COR-L47 (cell line): ENCODE data around the gene NBR1.
"Not testable (repeated sequence)": the region's sequence is repeated elsewhere in the genome, so short reads cannot be mapped to it uniquely, and the experiment has no call there.

ENCODE experiments used
- DNase-seq: peaks from one replicate; lab custom pipeline; 2025; lab: John Stamatoyannopoulos, UW

Gene NBR1, protein sequence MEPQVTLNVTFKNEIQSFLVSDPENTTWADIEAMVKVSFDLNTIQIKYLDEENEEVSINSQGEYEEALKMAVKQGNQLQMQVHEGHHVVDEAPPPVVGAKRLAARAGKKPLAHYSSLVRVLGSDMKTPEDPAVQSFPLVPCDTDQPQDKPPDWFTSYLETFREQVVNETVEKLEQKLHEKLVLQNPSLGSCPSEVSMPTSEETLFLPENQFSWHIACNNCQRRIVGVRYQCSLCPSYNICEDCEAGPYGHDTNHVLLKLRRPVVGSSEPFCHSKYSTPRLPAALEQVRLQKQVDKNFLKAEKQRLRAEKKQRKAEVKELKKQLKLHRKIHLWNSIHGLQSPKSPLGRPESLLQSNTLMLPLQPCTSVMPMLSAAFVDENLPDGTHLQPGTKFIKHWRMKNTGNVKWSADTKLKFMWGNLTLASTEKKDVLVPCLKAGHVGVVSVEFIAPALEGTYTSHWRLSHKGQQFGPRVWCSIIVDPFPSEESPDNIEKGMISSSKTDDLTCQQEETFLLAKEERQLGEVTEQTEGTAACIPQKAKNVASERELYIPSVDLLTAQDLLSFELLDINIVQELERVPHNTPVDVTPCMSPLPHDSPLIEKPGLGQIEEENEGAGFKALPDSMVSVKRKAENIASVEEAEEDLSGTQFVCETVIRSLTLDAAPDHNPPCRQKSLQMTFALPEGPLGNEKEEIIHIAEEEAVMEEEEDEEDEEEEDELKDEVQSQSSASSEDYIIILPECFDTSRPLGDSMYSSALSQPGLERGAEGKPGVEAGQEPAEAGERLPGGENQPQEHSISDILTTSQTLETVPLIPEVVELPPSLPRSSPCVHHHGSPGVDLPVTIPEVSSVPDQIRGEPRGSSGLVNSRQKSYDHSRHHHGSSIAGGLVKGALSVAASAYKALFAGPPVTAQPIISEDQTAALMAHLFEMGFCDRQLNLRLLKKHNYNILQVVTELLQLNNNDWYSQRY

DNA sequence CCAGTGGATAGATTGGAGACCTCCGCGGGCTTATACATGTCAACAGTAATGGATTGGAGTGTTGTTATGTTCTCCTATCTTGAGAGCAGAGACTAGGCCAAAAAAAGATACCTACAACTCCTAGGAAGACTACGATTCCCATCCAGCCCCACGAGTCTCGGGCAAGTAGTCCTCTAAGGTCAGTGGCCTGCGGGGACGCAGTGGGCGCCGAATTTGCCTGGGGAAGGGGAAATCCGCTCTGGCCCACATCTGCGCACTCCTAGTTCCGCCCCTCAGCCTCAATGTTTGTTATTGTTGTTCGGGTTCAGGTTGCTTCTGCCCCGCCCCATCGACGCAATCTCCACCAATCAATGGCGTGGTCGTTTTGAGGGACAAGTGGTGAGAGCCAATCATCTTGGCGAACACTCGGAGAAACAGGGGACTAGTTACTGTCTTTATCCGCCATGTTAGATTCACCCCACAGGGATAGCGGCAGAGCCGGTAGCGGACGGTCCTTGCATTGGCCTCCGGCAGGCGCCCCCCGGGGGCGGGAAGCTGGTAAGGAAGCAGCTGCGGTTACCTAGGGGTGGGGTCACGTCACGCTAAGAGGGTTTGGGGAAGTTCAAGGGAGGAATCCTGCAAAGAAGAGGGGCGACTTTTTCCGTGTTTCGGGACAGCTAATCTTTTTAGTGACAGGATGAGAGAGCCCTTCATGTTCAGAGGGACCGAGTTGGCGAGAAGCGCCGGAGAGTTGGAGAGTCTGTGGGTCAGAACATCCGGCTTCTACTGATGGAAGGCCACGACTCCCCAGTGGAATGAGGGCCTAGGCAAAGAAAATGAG lies at the start of gene NBR1:
NBR1 (plus strand) TSS at position 449 of the 820 bp plus-strand sequence. CDS start 4,586 bp downstream, outside the sequence.
- peak; percentile 97 for DNase-seq

DNA sequence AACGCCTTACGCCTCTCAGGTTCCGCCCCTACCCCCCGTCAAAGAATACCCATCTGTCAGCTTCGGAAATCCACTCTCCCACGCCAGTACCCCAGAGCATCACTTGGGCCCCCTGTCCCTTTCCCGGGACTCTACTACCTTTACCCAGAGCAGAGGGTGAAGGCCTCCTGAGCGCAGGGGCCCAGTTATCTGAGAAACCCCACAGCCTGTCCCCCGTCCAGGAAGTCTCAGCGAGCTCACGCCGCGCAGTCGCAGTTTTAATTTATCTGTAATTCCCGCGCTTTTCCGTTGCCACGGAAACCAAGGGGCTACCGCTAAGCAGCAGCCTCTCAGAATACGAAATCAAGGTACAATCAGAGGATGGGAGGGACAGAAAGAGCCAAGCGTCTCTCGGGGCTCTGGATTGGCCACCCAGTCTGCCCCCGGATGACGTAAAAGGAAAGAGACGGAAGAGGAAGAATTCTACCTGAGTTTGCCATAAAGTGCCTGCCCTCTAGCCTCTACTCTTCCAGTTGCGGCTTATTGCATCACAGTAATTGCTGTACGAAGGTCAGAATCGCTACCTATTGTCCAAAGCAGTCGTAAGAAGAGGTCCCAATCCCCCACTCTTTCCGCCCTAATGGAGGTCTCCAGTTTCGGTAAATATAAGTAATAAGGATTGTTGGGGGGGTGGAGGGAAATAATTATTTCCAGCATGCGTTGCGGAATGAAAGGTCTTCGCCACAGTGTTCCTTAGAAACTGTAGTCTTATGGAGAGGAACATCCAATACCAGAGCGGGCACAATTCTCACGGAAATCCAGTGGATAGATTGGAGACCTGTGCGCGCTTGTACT lies 45.7 kb upstream of the NBR1 start, which contains the start of gene BRCA1:
BRCA1 (minus strand) TSS at position 232 of the 834 bp plus-strand sequence. CDS start 1,268 bp downstream, outside the sequence.
- peak; percentile 98 for DNase-seq

DNA sequence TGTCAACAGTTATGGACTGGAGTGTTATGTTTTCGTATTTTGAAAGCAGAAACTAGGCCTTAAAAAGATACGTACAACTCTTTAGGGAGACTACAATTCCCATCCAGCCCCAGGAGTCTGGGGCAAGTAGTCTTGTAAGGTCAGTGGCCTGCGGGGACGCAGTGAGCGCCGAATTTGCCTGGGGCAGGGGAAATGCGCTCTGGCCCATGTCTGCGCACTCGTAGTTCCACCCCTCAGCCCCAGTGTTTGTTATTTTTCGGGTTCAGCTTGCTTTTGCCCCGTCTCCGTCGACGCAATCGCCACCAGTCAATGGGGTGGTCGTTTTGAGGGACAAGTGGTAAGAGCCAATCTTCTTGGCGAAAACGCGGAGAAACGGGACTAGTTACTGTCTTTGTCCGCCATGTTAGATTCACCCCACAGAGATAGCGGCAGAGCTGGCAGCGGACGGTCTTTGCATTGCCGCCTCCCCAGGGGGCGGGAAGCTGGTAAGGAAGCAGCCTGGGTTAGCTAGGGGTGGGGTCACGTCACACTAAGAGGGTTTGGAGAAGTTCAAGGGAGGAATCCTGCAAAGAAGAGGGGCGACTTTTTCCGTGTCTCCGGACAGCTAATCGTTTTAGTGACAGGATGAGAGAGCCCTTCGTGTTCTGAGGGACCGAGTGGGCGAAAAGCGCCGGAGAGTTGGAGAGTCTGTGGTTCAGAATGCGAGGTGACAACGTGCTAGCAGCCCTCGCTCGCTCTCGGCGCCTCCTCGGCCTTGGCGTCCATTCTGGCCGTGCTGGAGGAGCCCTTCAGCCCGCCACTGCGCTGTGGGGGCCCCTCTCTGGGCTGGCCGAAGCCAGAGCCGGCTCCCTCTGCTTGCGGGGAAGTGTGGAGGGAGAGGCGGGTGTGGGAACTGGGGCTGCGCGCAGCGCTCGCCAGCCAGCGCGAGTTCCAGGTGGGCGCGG lies 44.8 kb upstream of the NBR1 start:
- DNase-seq, result no peak

DNA sequence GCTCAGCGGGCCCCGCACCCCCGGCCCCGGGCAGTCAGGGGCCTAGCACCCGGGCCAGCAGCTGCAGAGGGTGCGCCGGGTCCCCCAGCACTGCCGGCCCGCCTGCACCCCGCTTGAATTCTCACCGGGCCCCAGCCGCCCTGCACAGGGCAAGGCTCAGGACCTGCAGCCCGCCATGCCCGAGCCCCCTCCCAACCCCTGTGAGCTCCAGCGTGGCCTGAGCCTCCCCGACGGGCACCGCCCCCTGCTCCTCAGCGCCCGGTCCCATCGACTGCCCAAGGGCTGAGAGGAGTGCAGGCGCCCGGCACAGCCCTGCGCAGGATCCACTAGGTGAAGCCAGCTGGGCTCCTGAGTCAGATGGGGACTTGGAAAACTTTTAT lies 44.1 kb upstream of the NBR1 start:
- no peak for DNase-seq

DNA sequence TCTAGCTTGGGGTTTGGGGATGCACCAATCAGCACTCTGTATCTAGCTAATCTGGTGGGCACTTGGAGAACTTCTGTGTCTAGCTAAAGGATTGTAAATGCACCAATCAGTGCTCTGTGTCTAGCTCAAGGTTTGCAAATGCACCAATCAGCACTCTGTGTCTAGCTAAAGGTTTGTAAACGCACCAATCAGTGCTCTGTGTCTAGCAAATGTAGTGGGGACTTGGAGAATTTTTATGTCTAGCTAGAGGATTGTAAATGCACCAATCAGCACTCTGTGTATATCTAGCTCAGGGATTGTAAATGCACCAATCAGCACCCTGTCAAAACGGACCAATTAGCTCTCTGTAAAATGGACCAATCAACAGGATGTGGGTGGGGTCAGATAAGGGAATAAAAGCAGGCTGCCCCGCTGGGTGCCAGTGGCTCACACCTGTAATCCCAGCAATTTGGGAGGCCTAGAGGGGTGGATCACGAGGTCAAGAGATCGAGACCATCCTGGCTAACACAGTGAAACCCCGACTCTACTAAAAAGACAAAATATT lies 43.6 kb upstream of the NBR1 start:
- not testable (repeated sequence) for DNase-seq

DNA sequence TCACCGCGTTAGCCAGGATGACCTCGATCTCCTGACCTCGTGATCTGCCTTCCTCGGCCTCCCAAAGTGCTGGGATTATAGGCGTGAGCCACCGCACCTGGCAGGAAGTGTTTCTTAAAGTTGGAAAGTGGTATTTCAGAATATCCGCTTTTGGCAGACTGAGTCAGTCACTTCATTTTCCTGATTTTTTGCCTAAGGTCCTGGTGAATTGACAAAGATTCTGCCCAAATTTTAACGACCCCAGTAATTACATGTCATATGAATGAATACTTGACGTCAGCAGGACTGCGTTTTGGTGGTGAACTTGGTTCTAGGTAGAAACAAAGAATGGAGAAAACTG lies 41.4 kb upstream of the NBR1 start:
- no peak for DNase-seq

DNA sequence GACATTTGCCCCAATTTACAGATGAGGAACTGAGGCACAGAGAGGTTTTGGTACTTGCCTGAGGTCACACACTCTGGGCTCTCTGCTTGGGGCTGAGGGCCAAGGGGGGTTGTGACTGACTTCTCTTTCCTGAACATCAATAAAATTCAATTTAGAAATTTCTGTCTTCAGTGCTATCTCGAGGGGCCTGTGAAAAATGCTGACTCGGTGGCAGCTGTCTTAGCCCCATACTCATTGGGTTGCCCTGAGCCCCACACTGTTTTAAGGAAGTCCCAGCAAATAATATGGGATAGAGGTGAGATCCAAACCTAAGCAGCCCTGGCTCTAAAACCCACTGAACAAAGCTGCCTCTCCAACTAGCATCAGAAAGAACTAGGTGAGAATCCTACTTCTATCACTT lies 38.9 kb upstream of the NBR1 start:
- DNase-seq, result no peak

DNA sequence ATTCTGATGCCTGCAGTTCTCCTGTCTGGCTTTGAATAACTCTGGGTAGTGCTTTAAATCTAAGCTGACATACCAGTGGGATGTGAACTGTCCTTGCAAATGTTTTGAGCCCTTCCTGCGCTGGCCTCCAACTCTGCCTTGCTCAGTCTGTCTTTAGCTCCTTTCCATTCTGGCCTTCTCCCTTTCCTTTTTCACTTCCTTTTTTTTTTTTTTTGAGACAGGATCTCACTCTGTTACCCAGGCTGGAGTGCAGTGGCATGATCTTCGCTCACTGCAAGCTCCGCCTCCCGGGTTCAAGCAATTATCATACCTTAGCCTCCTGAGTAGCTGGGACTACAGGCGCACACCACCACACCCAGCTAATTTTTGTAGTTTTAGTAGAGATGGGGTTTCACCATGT lies 37.6 kb upstream of the NBR1 start:
- not testable (repeated sequence) for DNase-seq

DNA sequence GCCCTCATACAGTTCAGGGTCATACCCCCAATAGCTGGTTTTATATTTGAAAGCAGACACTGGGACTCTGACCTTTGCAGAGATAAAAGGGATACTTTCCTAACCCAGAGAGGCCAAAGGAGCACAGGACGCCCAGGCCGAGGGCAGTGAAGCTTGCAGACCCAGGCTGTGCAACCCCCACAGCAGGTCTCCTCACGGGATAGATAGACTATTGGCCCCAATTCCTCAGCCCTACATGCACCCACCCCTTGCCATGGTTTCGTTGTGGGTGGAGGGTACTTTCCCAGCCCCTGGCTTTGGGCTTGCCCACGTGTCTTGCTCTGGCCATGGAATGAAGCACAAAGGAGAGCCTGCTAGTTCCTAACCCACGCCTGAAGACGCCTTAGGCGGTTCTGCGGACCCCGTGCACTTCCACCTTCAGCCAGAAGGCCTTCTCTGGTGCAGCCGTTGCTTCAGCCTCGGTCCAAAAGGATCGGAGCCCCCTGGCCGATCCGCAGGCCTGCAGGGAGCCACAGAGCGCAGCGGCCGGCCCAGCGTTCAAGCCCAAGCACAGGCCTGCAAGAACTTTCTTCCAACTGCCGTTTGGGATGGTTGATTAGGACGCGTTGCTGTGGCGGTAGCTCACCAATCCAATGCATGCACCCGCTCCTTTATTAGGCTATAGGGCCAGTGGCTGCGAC lies 36.1 kb upstream of the NBR1 start:
- DNase-seq, result no peak

DNA sequence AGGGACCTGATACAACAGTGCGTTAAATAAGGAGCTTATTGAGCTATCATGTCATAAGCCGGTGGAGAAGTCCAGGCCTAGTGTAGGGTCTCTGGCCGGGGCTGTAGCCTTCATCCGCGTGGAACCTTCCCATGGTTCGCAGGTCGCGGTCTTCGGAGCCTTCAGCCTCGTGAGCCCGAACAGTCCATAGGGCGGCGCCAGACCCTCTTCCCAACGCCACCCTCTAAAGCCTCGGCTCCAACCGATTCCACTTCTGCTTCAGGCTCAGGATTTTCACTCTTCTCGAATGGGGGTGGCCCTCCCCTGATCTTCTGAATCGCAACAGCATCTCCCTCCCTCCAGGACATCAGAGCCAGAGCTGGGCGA lies 35.6 kb upstream of the NBR1 start:
- no peak for DNase-seq

DNA sequence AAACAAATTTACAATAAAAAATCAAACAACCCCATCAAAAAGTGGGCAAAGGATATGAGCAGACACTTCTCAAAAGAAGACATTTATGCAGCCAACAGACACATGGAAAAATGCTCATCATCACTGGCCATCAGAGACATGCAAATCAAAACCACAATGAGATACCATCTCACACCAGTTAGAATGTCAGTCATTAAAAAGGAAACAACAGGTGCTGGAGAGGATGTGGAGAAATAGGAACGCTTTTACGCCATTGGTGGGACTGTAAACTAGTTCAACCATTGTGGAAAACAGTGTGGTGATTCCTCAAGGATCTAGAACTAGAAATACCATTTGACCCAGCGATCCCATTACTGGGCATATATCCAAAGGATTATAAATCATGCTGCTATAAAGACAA lies 34.4 kb upstream of the NBR1 start:
- DNase-seq, result not testable (repeated sequence)

DNA sequence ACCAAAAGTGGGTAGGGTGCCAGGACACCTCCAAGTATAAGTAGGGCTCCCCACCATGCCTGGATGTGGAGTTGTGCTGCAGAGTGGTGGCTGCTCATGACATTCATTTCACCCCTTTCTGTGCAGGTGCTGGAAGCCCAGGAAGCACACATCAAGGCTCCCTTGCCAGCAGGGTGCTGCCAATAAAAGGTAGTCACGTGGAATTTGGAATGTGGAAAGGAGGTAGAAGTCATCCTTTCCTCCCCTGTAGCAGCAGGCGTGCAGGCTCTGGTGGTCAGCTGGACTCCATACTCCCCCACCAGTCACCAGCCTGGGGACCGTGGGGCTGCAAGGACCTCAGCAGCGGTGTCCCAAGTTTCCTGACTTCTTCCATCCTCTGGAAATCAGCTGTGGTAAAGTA lies 32.5 kb upstream of the NBR1 start:
- DNase-seq, result not testable (repeated sequence)

DNA sequence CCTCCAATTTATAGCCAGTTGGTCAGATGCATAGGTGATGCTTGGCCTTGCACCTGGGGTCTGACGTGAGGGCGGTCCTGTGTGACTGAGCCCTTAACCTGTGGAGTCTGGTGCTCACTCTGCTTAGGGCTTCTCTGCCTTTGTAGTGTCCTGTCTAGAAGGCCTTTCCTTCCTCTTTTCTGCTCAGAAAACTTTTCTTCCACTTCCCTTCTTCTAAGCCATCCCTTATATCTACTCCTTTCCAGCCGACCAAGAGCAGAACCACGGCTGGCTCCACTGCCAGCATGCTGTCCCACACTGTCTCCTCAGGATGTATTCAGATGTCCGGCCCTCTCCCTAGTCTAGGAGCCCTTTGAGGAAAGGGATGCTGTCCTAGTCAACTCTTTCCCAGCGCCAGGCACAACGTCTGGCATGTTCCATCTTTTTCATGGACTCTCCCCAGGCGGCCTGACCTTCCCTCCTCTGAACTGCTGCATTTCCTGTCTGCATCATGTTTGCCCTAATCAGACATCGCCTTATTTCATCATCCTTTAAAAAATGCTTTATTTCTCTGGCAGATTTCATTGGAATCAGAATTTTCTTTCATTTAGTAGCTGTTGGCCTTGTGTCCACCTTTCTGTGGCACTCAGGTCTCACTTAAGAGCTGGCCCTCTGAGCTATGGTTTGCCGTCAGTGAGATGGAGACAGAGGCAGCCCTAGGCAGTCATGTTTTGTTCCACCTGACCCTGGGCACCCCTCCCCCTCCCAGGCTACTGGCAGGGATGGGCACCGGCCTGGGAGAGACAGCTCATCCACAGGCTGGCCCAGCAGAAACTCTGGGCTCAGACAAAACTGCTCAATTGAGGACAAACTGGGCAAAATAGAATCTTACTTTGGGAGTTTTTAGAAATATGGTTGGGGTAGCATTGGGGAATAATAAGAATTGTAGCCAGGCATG lies 30.4 kb upstream of the NBR1 start:
- no peak for DNase-seq

DNA sequence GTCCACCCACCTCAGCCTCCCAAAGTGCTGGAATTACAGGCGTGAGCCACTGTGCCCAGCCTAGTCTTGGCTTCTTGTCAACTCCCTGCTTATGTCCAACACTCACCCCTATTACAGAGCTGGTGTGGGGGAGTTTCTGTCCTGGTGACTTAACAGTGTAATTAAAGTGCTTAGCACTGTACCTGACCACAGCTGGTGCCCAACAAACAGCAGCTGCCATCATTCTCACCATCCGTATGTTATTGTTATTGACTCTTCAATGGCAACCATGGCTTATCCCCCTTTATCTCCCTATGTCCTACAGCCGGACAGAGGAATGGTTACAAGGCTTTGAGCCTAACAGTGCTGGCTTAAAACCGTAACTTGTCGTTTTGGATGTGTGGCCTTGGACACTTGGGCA lies 28.9 kb upstream of the NBR1 start:
- DNase-seq, result no peak

DNA sequence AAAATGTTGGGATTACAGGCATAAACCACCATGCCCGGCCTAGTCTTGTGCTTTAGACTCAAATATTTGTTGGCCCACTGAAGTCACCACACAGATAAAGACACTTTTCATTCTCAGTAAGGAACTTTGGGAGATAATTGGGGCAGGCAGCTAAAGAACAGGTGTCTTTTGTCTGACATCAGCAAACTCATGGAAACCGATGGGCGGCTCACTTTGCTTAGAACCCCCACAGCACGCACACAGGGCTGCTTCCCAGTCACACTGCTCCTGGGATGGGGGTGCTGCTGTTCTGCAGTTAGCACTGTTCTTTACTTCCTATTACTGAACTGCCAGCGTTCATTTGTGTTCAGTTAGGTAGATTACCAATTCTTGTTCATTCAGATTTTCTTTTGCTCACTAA lies 27.8 kb upstream of the NBR1 start:
- DNase-seq, result no peak

DNA sequence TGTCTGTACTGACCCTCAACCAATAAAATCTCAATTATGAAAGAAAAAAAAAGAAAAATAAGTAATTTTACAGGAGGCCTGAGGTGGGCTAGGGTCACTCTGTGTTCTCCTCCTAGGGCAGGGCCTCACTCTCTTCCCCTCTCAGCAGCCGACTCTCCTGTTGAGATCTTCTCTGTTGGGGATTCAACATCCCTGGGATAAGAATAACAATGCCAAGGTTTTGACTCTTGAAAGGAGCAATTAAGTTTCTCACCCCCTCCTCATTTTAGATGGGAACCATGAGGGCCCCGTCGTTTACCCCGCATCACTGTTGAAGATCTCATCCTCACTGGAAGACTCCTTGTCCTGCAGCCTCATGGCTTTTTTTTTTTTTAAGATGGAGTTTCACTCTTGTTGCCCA lies 24.4 kb upstream of the NBR1 start:
- no peak for DNase-seq

DNA sequence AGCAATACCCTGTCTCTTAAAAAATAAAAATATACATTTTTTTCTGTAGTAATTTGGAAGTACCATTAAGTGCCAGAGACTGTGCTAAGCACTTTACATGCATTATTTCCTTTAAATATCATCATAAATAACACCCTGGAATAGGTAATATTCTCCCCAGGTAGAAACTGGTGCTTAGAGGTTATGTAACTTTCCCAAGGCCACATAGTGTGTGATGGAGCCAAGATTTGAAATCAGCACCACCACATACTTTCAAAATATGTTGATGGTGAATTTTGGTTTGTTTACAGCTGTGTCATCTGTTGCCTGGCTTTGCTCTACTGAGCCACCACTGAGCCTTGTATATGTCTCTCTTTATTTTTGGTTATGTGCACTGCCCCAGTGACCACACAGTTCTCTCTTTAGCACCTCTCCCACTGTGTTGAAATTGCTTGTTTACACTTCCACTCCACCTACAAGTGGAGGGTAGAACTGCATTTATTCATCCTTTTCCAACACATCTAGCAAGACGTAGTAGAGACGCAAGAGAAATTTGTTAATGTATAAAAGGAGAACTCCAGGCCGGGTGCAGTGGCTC lies 19.0 kb upstream of the NBR1 start:
- DNase-seq, result no peak
